AG09319 (cell line): ENCODE measurements around the gene CSF3R.

ENCODE experiments used
- DNase-seq: peaks from one replicate; pipeline ENCODE4 v3.0.0-alpha.2; 2010; ENCODE audit warnings: low read depth; ENCODE audit errors: extremely low read depth
- CTCF ChIP-seq: IDR thresholded peaks from 2 replicates; pipeline ENCODE4 v1.5.1; 2011; ENCODE audit warnings: low read depth, mild to moderate bottlenecking, inconsistent platforms, low read length, moderate library complexity

Gene CSF3R

DNA sequence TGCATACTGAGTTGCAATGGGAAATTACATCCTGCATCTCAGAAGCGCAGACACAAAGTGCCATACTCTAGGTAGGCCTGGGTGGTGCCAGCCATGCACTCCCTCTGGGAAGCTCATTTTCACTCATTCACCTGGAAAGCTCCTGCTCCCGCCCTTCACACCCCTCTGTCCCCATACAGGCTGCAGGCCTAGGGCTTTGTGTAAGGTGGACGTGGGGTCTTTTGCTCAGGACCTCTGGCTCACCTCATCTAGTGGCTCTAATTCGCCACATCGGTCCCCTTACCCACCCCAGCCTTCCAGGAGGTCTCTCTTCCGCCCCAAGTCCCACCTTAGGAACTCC is 19.3 kb downstream of the CSF3R start:
- TF ChIP-seq CTCF, result no peak
- no peak for DNase-seq

- no peak for TF ChIP-seq CTCF
- DNase-seq, result no peak
Measured at GRCh38 chr1:36458910-36459309, 23.8 kb downstream of the CSF3R start.

DNA sequence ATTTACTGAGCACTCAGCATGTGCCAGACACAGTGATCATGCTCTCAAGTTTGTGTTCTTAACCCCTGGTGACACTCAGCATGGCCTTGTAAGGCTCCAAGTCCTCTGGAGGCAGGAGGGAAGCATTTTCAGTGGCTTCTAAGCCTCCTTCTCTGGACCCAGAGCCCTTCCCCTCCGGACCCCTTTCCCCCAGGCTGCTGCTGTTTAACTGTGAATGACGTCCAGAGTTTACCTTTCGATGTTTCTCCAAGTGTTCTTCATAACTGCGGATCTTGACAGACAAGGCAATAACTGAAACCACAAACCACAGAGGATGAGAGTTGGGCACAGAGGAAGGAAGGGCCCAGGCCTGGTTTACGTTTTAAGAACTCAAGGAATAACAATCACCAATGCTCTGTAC is 25.0 kb downstream of the CSF3R start:
- DNase-seq, result no peak

DNA sequence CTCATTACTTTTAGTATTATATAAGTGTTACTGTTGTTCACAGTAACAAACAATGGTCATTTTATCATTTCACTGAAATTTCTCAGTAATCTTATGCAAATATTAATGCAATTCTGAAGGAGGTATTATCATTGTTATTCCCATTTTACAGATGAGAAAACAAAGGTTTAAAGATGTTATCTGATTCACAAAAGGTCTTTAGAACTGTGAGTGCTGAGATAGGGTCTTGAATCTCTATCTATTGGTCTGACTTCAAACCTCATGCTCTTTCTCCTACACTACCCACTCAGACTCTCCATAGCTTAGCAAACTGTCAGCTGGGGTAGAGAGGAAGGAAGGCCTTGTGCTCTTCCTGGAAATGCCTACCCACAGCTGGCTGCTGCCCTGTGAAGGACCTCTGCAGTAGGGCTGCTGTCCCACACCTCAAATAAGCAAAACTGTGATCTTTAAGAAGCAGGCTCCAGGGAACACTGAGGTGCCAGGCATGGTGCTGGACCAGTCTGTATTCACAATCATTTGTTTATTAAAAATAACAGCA is 26.3 kb downstream of the CSF3R start:
- DNase-seq, result no peak
- no peak for TF ChIP-seq CTCF

More for the DNA sequence above, 25.0 kb downstream of the CSF3R start:
- TF ChIP-seq CTCF, result no peak

DNA sequence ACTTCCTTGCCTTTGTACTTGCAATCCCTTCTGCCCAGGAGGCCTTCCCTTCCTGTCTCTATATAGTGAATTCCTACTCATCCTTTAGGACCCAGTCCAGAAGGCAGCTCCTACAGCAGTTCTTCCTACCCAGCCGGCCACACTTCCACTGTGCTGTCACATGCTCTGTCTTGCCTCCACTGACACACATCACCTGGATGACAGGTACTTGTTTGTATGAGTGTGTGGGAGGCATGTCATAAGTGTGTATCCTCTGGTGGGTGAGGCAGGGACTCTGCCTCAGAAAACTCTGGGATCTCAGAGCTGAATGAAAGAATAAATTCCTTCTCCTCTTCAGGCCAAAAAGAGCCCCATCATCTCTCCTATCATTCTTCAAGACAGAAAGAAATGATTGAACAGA is 27.3 kb downstream of the CSF3R start:
- no peak for TF ChIP-seq CTCF
- no peak for DNase-seq

DNA sequence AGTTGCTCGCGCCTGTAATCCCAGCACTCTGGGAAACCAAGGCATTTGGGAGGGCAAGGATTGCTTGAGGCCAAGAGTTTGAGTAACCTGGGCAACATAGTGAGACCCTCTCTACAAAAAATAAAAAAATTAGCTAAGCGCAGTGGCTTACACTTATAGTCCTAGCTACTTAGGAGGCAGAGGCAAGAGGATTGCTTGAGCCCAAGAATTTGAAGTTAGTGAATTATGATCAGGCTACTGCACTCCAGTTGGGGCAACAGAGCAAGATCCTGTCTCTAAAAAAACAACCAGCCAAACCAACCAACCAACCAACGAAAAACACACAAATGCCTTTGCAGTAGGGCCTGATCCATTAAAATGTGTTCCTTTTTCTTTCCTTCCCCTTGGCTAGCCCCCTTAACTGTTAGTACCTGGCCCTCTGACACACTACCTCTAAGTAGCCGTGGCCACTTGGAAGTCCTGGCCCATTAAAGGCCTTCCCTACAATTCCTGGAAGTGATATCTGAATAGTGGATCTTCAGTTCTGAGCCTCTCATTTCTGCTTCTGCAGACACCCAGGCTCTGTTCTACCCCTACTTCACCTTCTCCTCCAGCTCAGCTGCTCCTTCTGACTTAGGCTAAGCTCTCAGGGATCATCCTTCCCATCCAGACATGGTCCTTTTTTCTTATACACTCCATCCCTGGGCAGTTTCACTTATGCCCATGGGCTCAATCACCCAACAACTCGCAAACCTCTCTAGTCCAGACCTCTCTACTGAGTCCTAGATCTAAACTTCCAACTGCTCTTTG is 28.9 kb downstream of the CSF3R start:
- TF ChIP-seq CTCF, result no peak
- DNase-seq, result no peak

- no peak for TF ChIP-seq CTCF
- no peak for DNase-seq
Measured at GRCh38 chr1:36453051-36453450, 29.7 kb downstream of the CSF3R start.
